GM12878 (cell line): ENCODE measurements around the gene TMEM19. TPM values are rescaled to one million over a fixed set of nuclear protein-coding genes. Genes with fewer than 3 reads are reported as not detected.

ENCODE experiments used
- ATAC-seq: fragments of 200-7000 bp; cut with Tn5 transposase; 3 replicates; pipeline ENCODE4 v1.9.1; 2020; ENCODE audit warnings: mild to moderate bottlenecking, moderate library complexity
- BruUV-seq: library from RNA; stranded (reverse); fragments of 400-500 nt; replicated peaks from 2 replicates; lab custom pipeline; 2021; lab: Mats Ljungman, UMichigan
- CTCF ChIA-PET: fragments of 300-600 bp; sonication (Branson Sonifier 250); formaldehyde crosslinking; extraction: SDS; loops from one replicate; lab custom pipeline; 2021; ENCODE audit warnings: inconsistent platforms; lab: Yijun Ruan, JAX
- POLR2A ChIA-PET: fragments of 350-600 bp; formaldehyde crosslinking; extraction: SDS; loops from one replicate; lab custom pipeline; 2021; ENCODE audit warnings: inconsistent platforms; lab: Charles Lee
- RAD21 ChIA-PET: fragments of 300-600 bp; sonication (Branson Sonifier 250); formaldehyde crosslinking; loops from one replicate; lab custom pipeline; 2023; ENCODE audit warnings: antibody characterized with exemption; ENCODE audit not compliant: unreplicated experiment; lab: Charles Lee
- SMC1A ChIA-PET: fragments of 300-600 bp; sonication (Branson Sonifier 250); formaldehyde crosslinking; loops from one replicate; lab custom pipeline; 2023; ENCODE audit not compliant: unreplicated experiment, uncharacterized antibody; lab: Charles Lee
- DNase-seq: peaks from one replicate; pipeline ENCODE4 v3.0.0-alpha.2; 2011; ENCODE audit warnings: low read depth, low spot score
- FAIRE-seq: peaks from 3 replicates; lab custom pipeline; 2011; peaks lifted over from hg19 to GRCh38; lab: Jason Lieb, UNC
- H2AFZ ChIP-seq: 2 replicates; pipeline ENCODE4 v1.6.0; 2011; ENCODE audit warnings: low read depth, low read length, control low read depth; ENCODE audit not compliant: control insufficient read depth
- H3K27ac ChIP-seq: 2 replicates; pipeline ENCODE4 v1.5.1; 2011; ENCODE audit warnings: control low read depth; ENCODE audit not compliant: control insufficient read depth, insufficient read depth
- H3K27me3 ChIP-seq, 2 experiments: replicated peaks in 1 of 2; 2 replicates each; pipeline versions ENCODE4 v1.6.0 to v1.6.1; 2011; ENCODE audit warnings: low read length in 1 of 2; ENCODE audit not compliant: control insufficient read depth in 2 of 2, insufficient read depth in 2 of 2
- H3K36me3 ChIP-seq, 2 experiments: 2 replicates each; pipeline ENCODE4 v1.5.1; 2011; ENCODE audit warnings: low read length in 1 of 2; ENCODE audit not compliant: control insufficient read depth in 2 of 2, insufficient read depth in 2 of 2
- H3K4me1 ChIP-seq: 2 replicates; pipeline ENCODE4 v1.6.1; 2011; ENCODE audit warnings: mild to moderate bottlenecking, low read length, moderate library complexity, mixed read lengths; ENCODE audit not compliant: control insufficient read depth, insufficient read depth
- H3K4me2 ChIP-seq: 2 replicates; pipeline ENCODE4 v1.6.0; 2011; ENCODE audit warnings: control low read depth; ENCODE audit not compliant: control insufficient read depth, insufficient read depth
- H3K4me3 ChIP-seq: fragments of 200-600 bp; sonication (generic); 2 replicates; pipeline ENCODE4 v1.5.1; 2016
- H3K79me2 ChIP-seq: 2 replicates; pipeline ENCODE4 v1.6.0; 2011; ENCODE audit warnings: low read length; ENCODE audit not compliant: control insufficient read depth, insufficient read depth
- H3K9ac ChIP-seq: 2 replicates; pipeline ENCODE4 v1.8.0; 2011; ENCODE audit warnings: low read length, control low read depth, mixed read lengths; ENCODE audit not compliant: control insufficient read depth, insufficient read depth
- H3K9me3 ChIP-seq: replicated peaks from 3 replicates; pipeline ENCODE4 v1.5.1; 2011; ENCODE audit warnings: mild to moderate bottlenecking, low read length; ENCODE audit not compliant: control insufficient read depth, insufficient read depth
- H4K20me1 ChIP-seq: 2 replicates; pipeline ENCODE4 v1.6.0; 2011; ENCODE audit not compliant: control insufficient read depth, insufficient read depth
- CBFB ChIP-seq: IDR thresholded peaks from 2 replicates; pipeline ENCODE4 v1.6.1; 2016; ENCODE audit warnings: antibody characterized with exemption, low read depth
- CBX5 ChIP-seq: sonication (generic); IDR thresholded peaks from 2 replicates; pipeline ENCODE4 v1.6.1; 2016; ENCODE audit warnings: low read depth, moderate library complexity, mild to moderate bottlenecking, inconsistent platforms
- CREB1 ChIP-seq: IDR thresholded peaks from 2 replicates; pipeline ENCODE4 v1.6.1; 2012; ENCODE audit warnings: low read depth, mild to moderate bottlenecking, inconsistent platforms
- EED ChIP-seq: sonication (generic); IDR thresholded peaks from 2 replicates; pipeline ENCODE4 v1.6.1; 2016; ENCODE audit warnings: antibody characterized with exemption, low read depth
- EGR1 ChIP-seq, 2 experiments: IDR thresholded peaks; 1 replicate in 1 of 2; 2 replicates in 1 of 2; pipeline ENCODE4 v1.6.1; 2011 to 2012; ENCODE audit warnings: low read depth in 2 of 2, low read length in 2 of 2, borderline replicate concordance in 1 of 2, mild to moderate bottlenecking in 1 of 2, moderate library complexity in 1 of 2
- EZH2 ChIP-seq: IDR thresholded peaks from 2 replicates; pipeline ENCODE4 v1.6.1; 2012; ENCODE audit warnings: low read depth, mild to moderate bottlenecking, control low read depth, inconsistent platforms, low read length, borderline replicate concordance; ENCODE audit not compliant: control insufficient read depth
- FOS ChIP-seq: IDR thresholded peaks from 3 replicates; pipeline ENCODE4 v1.6.1; 2011; ENCODE audit warnings: borderline replicate concordance; ENCODE audit not compliant: insufficient read length; ENCODE audit errors: extremely low read depth
- FOXM1 ChIP-seq: IDR thresholded peaks from 2 replicates; pipeline ENCODE4 v1.6.1; 2012; ENCODE audit warnings: low read depth, mild to moderate bottlenecking, inconsistent platforms, low read length, moderate library complexity
- GATAD2B ChIP-seq: fragments of 450-650 bp; conservative IDR thresholded peaks from 2 replicates; pipeline ENCODE4 v1.6.1; 2017; ENCODE audit warnings: low read depth, mild to moderate bottlenecking, moderate library complexity
- IKZF2 ChIP-seq, 2 experiments: fragments of 450-650 bp; IDR thresholded peaks; 2 replicates each; pipeline ENCODE4 v1.6.1; 2017; ENCODE audit warnings: mild to moderate bottlenecking in 2 of 2, moderate library complexity in 2 of 2
- JUND ChIP-seq: IDR thresholded peaks from 2 replicates; pipeline ENCODE4 v1.6.1; 2012; ENCODE audit warnings: low read depth, mild to moderate bottlenecking, low read length, improper control_type of control experiment, moderate library complexity
- KDM1A ChIP-seq: fragments of 200-600 bp; sonication (generic); IDR thresholded peaks from 2 replicates; pipeline ENCODE4 v1.6.1; 2016; ENCODE audit warnings: borderline replicate concordance
- LARP7 ChIP-seq: fragments of 450-650 bp; IDR thresholded peaks from 2 replicates; pipeline ENCODE4 v1.6.1; 2017; ENCODE audit warnings: mild to moderate bottlenecking
- NBN ChIP-seq: fragments of 450-650 bp; IDR thresholded peaks from 2 replicates; pipeline ENCODE4 v1.6.1; 2016
- POU2F2 ChIP-seq: IDR thresholded peaks from 3 replicates; pipeline ENCODE4 v1.6.1; 2011; ENCODE audit warnings: low read depth, mild to moderate bottlenecking, low read length, borderline replicate concordance
- RAD21 ChIP-seq: IDR thresholded peaks from 2 replicates; pipeline ENCODE4 v1.6.1; 2011; ENCODE audit warnings: mild to moderate bottlenecking, low read depth, low read length, moderate library complexity; ENCODE audit not compliant: insufficient read depth
- RBBP5 ChIP-seq: fragments of 200-600 bp; sonication (generic); conservative IDR thresholded peaks from 2 replicates; pipeline ENCODE4 v1.6.1; 2016
- RELB ChIP-seq: fragments of 450-650 bp; IDR thresholded peaks from 2 replicates; pipeline ENCODE4 v1.6.1; 2017; ENCODE audit warnings: low read depth, mild to moderate bottlenecking, moderate library complexity
- SMARCA5 ChIP-seq: fragments of 450-650 bp; IDR thresholded peaks from 2 replicates; pipeline ENCODE4 v1.6.1; 2017; ENCODE audit warnings: mild to moderate bottlenecking
- STAT3 ChIP-seq: IDR thresholded peaks from 2 replicates; pipeline ENCODE4 v1.6.1; 2011; ENCODE audit warnings: low read depth, low read length, improper control_type of control experiment
- ZNF217 ChIP-seq: fragments of 450-650 bp; IDR thresholded peaks from 2 replicates; pipeline ENCODE4 v1.6.1; 2017; ENCODE audit warnings: antibody characterized with exemption, mild to moderate bottlenecking
- ZNF24 ChIP-seq: fragments of 450-650 bp; IDR thresholded peaks from 2 replicates; pipeline ENCODE4 v1.6.1; 2017; ENCODE audit warnings: antibody characterized with exemption, mild to moderate bottlenecking
- in situ Hi-C: fragments of 300-500 bp; cut with MboI; formaldehyde crosslinking; loops from 9 replicates; pipeline ENCODE4 v1.14.3; 2018; ENCODE audit warnings: mixed read lengths
- intact Hi-C: fragments of 100-400 bp; cut with micrococcal nuclease; formaldehyde crosslinking; loops from one replicate; pipeline ENCODE4 v1.14.2; 2022; ENCODE audit not compliant: unreplicated experiment
- polyA plus RNA-seq, 11 experiments: library from polyadenylated mRNA; depleted of rRNA in 4 of 11; unstranded in 6 of 11; stranded (reverse) in 5 of 11; fragments of >200 nt; fragmentation: Nextera tagmentation in 4 of 11; fragmentation: Illumina TruSeq in 1 of 11; extraction: Ambion mirVana in 4 of 11; extraction: Trizol in 1 of 11; gene quantifications; 1 replicate in 1 of 11; 2 replicates in 10 of 11; pipeline versions ENCODE4 v1.2.1 to v1.2.3, GENCODE V29; 2011 to 2016; ENCODE audit warnings: inconsistent platforms in 2 of 11, missing spikeins in 2 of 11, low read depth in 1 of 11
- total RNA-seq, 4 experiments: library from RNA; depleted of rRNA in 3 of 4; stranded (reverse); fragments of >200 nt in 3 of 4; fragmentation: Illumina TruSeq in 1 of 4; extraction: Trizol in 1 of 4; gene quantifications; 2 replicates each; pipeline versions ENCODE4 v1.2.1 to v1.2.3, GENCODE V29; 2013 to 2021
- TF ChIP-seq, protein P1 (sequence below): IDR thresholded peaks from 2 replicates; pipeline ENCODE4 v1.6.1; 2012; ENCODE audit warnings: low read depth, low read length, improper control_type of control experiment
- TF ChIP-seq, protein P2 (sequence below): IDR thresholded peaks from 2 replicates; pipeline ENCODE4 v1.6.1; 2011; ENCODE audit warnings: low read depth, mild to moderate bottlenecking, low read length, moderate library complexity, borderline replicate concordance; ENCODE audit errors: extremely low read depth

The TMEM19 gene
- total and polyA plus RNA-seq, 10 of the 15 experiments (the other 5 are each of a cell fraction or from before 2014, with no cell fraction given) = 26.7 to 54.9 (median 39.3) TPM

- TF ChIP-seq RAD21 = no peak
- TF ChIP-seq POU2F2 = no peak
- TF ChIP-seq EZH2 = no peak
- TF ChIP-seq ZNF24 = no peak
- TF ChIP-seq RBBP5 = no peak
- TF ChIP-seq GATAD2B = no peak
- TF ChIP-seq NBN = no peak
- no peak for TF ChIP-seq EED
- TF ChIP-seq CREB1 = no peak
- TF ChIP-seq LARP7 = no peak
- TF ChIP-seq RELB = no peak
Measured at GRCh38 chr12:71666259-71666658, 19.6 kb upstream of the TMEM19 start (continued).

DNA sequence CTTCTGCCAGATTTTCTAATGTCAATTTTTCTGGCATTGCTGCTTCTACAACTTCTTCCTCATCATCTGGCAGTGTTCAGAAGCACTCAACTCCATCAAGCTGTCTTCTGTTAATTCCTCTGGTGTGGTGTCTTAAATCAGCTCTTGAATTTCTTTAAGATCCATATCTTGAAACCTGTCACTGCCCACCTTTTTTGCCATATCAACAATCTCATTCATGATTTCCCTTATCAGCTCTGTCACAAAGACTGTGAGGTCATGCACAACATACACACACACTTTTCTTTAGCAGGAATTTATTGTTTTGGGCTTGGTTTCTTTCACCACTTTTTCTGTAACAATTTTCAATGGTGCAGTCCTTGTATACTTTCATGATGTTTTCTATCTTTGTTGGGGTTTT lies 14.6 kb upstream of the TMEM19 start:
- ChIA-PET POLR2A (no interaction called here), RAD21 (no interaction called here), CTCF (interaction anchor here (0.6 kb wide), 1 partner anchor 8 kb away, joined by 3 read pairs; no protein-coding TSS in a partner anchor), SMC1A (no interaction called here)
- Histone ChIP-seq H3K9me3 (no peaks in the 10 kb centered on the region), H3K9ac (no peak overlapping the region), H2AFZ (no peak overlapping the region), H3K4me1 (0 out of 2 replicates have a peak, but pooled peaks cover under 1% of the 10 kb centered on the region), H3K4me3 (no peak overlapping the region), H3K4me2 (no peak overlapping the region), H3K36me3 (no peaks in the 10 kb centered on the region), H3K27ac (no peak overlapping the region), H4K20me1 (no peaks in the 10 kb centered on the region), H3K27me3 (no peaks in the 10 kb centered on the region), H3K79me2 (peaks cover 1% of the 10 kb centered on the region)
- no peak for FAIRE-seq
- no peak for ATAC-seq
- intact Hi-C loops = no loop called here
- DNase-seq = no peak
- in situ Hi-C loops = no loop called here
- no TSS peak for BruUV-seq
- TF ChIP-seq EGR1 (IDR thresholded peaks at IDR 0.05; ENCODE audit: borderline replicate concordance in 1 of 2, low read depth in 2 of 2, low read length in 2 of 2) (no peak), FOS (no peak), RAD21 (no peak), KDM1A (no peak), STAT3 (no peak), EED (no peak), SMARCA5 (no peak), JUND (no peak), CBX5 (no peak), ZNF217 (no peak), IKZF2 (IDR thresholded peaks at IDR 0.05) (no peak), CBFB (no peak), FOXM1 (no peak)
- TF ChIP-seq, protein P1, sequence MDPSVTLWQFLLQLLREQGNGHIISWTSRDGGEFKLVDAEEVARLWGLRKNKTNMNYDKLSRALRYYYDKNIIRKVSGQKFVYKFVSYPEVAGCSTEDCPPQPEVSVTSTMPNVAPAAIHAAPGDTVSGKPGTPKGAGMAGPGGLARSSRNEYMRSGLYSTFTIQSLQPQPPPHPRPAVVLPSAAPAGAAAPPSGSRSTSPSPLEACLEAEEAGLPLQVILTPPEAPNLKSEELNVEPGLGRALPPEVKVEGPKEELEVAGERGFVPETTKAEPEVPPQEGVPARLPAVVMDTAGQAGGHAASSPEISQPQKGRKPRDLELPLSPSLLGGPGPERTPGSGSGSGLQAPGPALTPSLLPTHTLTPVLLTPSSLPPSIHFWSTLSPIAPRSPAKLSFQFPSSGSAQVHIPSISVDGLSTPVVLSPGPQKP = no peak
- TF ChIP-seq, protein P2, sequence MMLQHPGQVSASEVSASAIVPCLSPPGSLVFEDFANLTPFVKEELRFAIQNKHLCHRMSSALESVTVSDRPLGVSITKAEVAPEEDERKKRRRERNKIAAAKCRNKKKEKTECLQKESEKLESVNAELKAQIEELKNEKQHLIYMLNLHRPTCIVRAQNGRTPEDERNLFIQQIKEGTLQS = no peak
